GM12891 (cell line): ENCODE results near the gene CACNG1.
A peak's percentile ranks its signal among the peaks of the same experiment; 100 is the strongest.
"Not testable (repeated sequence)": the region's sequence is repeated elsewhere in the genome, so short reads cannot be mapped to it uniquely, and the experiment has no call there.

Experiments
- DNase-seq: peaks from one replicate; pipeline ENCODE4 v3.0.0; 2011; ENCODE audit warnings: low spot score; ENCODE audit not compliant: insufficient read length
- FAIRE-seq: peaks from 2 replicates; lab custom pipeline; 2011; peaks lifted over from hg19 to GRCh38; lab: Jason Lieb, UNC
- PAX5 ChIP-seq: IDR thresholded peaks from 2 replicates; pipeline ENCODE4 v1.6.1; 2011; ENCODE audit warnings: low read length, moderate library complexity, mild to moderate bottlenecking; ENCODE audit not compliant: insufficient read depth, severe bottlenecking
- POLR2A ChIP-seq: IDR thresholded peaks from 2 replicates; pipeline ENCODE4 v1.6.1; 2011; ENCODE audit warnings: low read depth, low read length, control low read depth
- POLR2AphosphoS5 ChIP-seq: IDR thresholded peaks from 2 replicates; pipeline ENCODE4 v1.6.1; 2011; ENCODE audit warnings: low read depth, low read length, control low read depth
- POU2F2 ChIP-seq: IDR thresholded peaks from 2 replicates; pipeline ENCODE4 v1.6.1; 2011; ENCODE audit warnings: low read depth, mild to moderate bottlenecking, control low read depth, low read length, moderate library complexity
- SPI1 ChIP-seq: IDR thresholded peaks from 2 replicates; pipeline ENCODE4 v1.6.1; 2011; ENCODE audit warnings: low read depth, low read length, control low read depth
- TAF1 ChIP-seq: IDR thresholded peaks from 2 replicates; pipeline ENCODE4 v1.6.1; 2011; ENCODE audit warnings: low read depth, low read length, control low read depth

Gene CACNG1

GRCh38 chr17:67025216-67025792 is 19.1 kb upstream of the CACNG1 start:
- DNase-seq (no peak), FAIRE-seq (no peak)
- TF ChIP-seq PAX5 (no peak), POU2F2 (no peak), TAF1 (no peak), POLR2AphosphoS5 (no peak), SPI1 (no peak), POLR2A (no peak)

- peak; percentile 87 for FAIRE-seq
- TF ChIP-seq POLR2A (no peak), POLR2AphosphoS5 (no peak), PAX5 (no peak), SPI1 (no peak), TAF1 (no peak), POU2F2 (no peak)
- no peak for DNase-seq
Observed at GRCh38 chr17:67026341-67026740, 18.0 kb upstream of the CACNG1 start.

DNA sequence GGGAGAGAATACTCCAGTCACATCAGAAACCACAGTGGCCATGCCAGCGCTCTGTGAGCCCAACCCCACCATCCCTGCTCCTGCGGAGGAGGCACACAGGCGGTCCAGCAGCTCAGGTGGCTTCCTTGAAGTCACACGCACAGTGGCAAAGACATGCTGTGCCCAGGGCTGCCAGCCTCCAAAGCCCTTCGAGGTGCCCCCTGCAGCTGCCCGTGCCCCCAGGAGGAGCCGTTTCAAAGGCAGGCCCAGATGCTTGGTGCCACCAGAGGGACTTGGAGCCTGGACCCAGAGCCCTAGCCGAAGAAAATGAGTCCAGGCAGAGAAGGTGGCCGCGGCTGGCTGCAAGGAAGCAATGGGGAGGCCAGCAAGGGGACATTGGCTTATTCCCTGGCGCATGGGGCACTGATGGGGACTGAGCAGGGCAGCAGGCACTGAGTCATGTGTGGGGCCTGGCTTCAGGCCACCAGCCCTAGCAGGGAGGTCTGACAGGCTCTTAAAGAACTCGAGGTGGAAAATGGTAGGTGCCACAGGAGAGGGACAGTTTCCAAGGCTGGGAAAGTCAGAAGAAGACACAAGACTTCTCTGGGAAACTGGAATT is 17.2 kb upstream of the CACNG1 start:
- no peak for TF ChIP-seq PAX5
- no peak for DNase-seq
- no peak for FAIRE-seq

DNA sequence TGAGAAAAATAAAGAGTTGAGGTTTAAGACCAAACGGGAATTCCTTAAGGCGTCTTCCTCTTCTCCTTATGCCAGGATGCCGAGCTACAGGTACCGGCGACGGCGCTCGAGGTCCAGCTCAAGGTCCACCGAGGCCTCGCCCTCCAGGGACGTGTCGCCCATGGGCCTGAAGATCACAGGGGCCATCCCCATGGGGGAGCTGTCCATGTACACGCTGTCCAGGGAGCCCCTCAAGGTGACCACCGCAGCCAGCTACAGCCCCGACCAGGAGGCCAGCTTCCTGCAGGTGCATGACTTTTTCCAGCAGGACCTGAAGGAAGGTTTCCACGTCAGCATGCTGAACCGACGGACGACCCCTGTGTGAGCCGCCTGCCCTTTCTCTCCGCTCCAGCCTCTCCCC is 13.7 kb upstream of the CACNG1 start:
- FAIRE-seq (no peak), DNase-seq (no peak)
- TF ChIP-seq SPI1: no peak
- no peak for TF ChIP-seq POLR2AphosphoS5

- FAIRE-seq (no peak), DNase-seq (no peak)
- TF ChIP-seq PAX5 (no peak), TAF1 (no peak), POLR2A (no peak), SPI1 (no peak), POU2F2 (no peak), POLR2AphosphoS5 (no peak)
Observed at GRCh38 chr17:67032382-67032781, 12.0 kb upstream of the CACNG1 start.

DNA sequence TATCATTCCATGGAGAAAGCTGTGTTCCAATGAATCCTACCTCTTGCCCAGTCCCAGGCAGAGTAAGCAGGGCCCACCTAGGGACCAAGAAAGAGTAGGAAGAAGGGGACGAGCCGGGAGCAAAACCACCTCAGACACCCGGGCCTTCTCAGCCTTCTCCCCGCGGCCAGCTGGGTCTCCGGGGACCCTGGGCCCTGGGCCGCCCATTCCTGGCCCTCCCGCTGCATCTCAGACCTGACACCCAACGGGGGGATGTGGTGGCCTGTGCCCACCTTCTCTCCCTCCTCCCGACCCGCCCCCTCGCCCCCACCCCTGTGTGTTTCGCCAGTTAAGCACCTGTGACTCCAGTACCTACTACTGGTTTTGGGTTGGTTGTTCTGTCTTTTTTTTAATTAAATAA is 11.4 kb upstream of the CACNG1 start:
- FAIRE-seq (no peak), DNase-seq (no peak)
- TF ChIP-seq POLR2A: no peak
- TF ChIP-seq PAX5: no peak
- no peak for TF ChIP-seq POU2F2

DNA sequence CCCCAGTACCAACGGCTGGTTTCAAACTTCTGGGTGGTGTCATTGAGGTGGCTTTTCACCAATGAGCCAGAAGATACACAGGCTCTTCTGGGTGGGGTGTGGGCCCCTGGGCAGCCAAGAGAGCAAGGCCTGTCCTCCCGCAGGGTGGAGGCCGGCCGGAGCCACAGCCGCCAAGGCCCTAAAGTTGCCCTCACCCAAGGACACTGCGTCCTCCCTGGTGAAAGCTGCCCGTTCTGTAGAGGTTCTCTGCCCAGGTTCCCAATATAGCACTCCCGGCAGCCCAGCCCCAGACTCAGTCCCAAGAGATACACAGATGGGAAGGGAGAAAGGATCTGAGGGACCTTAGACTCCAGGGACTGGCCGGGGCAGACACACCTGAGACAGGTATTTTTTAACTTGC is 10.7 kb upstream of the CACNG1 start:
- FAIRE-seq (no peak), DNase-seq (no peak)
- no peak for TF ChIP-seq POLR2AphosphoS5
- TF ChIP-seq SPI1: no peak

GRCh38 chr17:67035131-67036083 is 8.9 kb upstream of the CACNG1 start:
- FAIRE-seq (no peak), DNase-seq (no peak)
- 0 out of 2 replicates have a peak, but pooled peaks have one; percentile 8 for TF ChIP-seq SPI1
- peak; percentile 57; the same call in 1 of the 2 replicates for TF ChIP-seq POU2F2
- TF ChIP-seq POLR2A: no peak
- TF ChIP-seq PAX5: no peak
- TF ChIP-seq POLR2AphosphoS5: no peak
- no peak for TF ChIP-seq TAF1

- FAIRE-seq: no peak
- TF ChIP-seq PAX5 (no peak), TAF1 (no peak), POLR2A (no peak), POU2F2 (no peak)
- DNase-seq: no peak
Observed at GRCh38 chr17:67038861-67039365, 5.4 kb upstream of the CACNG1 start.

GRCh38 chr17:67040652-67041051 is 3.7 kb upstream of the CACNG1 start:
- TF ChIP-seq PAX5 (no peak), SPI1 (no peak), TAF1 (no peak), POU2F2 (no peak), POLR2A (no peak), POLR2AphosphoS5 (no peak)
- FAIRE-seq: no peak
- no peak for DNase-seq

GRCh38 chr17:67041119-67041518 is 3.2 kb upstream of the CACNG1 start:
- DNase-seq, FAIRE-seq: not testable (repeated sequence)
